GM19324 (cell line): ENCODE data around the gene R3HDM2.

Source experiments
- ATAC-seq: cut with Tn5 transposase; IDR thresholded peaks from one replicate; pipeline ENCODE4 v1.9.1; 2021; ENCODE audit warnings: mild to moderate bottlenecking, moderate library complexity; ENCODE audit not compliant: unreplicated experiment, low FRiP score

R3HDM2 gene

DNA sequence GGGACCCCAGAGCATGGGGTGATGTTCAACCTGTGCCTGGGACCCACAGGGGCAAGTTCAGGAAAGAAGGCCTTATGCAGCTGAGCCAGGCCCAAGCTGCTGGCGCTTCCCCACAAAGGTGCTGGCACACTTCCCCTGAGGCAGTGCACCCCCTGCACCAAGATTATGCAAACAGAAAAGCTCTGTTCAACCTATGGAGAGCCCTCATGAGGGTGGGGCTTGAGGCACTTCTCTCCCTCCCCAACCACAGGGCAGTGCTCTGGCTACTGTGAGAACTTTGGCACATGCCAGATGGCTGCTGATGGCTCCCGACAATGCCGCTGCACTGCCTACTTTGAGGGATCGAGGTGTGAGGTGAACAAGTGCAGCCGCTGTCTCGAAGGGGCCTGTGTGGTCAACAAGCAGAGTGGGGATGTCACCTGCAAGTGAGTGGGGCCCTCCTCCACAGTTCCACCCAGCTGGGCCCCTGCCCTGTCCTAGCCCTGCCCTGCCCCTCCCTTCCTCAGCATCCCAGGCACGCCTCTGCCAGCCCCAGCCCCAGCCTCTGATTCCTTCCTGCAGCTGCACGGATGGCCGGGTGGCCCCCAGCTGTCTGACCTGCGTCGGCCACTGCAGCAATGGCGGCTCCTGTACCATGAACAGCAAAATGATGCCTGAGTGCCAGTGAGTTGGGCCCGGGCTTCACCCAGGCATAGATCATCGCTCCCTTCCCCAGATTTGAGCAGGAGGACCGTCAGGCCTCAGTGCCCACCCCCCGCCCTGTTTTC lies 219.7 kb downstream of the R3HDM2 start:
- ATAC-seq, result no peak

- no peak for ATAC-seq
These were observed 220.4 kb downstream of the R3HDM2 start for GRCh38 chr12:57210461-57210860.

GRCh38 chr12:57209916-57210315 lies 220.9 kb downstream of the R3HDM2 start:
- no peak for ATAC-seq

DNA sequence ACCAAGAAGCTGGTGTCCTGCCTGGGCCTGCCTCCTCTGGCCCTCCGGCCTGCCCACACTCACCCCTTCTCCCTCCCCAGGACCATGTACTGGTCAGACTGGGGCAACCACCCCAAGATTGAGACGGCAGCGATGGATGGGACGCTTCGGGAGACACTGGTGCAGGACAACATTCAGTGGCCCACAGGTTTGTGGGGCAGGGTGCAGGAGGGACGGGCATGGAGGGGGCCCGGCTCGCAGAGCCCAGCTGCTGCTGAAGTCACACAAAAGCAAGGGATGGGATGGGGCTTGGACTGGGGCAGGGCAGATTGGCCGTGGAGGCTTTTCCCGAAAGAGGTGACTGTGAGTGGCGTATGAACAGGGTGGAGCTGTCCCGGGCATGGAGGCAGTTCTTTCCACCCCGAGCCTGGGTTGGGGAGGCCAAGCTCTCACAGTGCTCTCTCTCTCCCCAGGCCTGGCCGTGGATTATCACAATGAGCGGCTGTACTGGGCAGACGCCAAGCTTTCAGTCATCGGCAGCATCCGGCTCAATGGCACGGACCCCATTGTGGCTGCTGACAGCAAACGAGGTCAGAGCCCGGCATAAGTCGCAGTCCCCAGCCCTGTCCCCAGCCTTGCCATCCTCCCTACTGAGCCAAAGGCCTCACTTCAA lies 222.1 kb downstream of the R3HDM2 start:
- no peak for ATAC-seq

GRCh38 chr12:57207731-57208630 lies 222.9 kb downstream of the R3HDM2 start:
- ATAC-seq, result no peak

DNA sequence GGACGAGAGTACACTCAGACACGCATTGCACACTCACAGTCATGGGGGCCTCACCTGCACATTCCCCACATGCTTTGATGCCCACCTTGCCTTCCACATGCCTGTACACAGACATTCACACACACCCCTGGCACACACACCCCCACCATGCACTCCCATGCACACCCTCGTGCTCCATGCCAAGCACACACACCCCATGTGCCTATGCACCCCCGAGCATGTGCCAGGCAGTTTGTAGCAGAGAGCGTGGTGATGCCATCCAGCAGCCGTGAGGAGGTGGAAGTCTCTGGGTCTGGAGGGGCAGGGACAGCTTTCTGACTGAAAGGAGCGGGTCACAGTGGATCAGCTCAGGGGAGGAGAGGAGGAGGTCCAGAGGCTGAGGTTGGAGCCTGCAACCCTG lies 224.9 kb downstream of the R3HDM2 start:
- no peak for ATAC-seq

DNA sequence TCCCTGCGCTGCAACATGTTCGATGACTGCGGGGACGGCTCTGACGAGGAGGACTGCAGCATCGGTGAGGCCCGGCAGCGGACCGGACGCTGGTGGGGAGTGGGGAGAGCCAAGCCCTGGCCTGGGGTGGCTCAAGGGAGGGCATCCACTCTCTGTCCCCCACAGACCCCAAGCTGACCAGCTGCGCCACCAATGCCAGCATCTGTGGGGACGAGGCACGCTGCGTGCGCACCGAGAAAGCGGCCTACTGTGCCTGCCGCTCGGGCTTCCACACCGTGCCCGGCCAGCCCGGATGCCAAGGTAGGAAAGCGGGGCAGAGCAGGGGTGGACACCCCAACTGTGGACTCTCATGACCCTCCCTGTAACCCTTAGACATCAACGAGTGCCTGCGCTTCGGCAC lies 225.7 kb downstream of the R3HDM2 start:
- ATAC-seq, result no peak

GRCh38 chr12:57204454-57204853 lies 226.4 kb downstream of the R3HDM2 start:
- ATAC-seq, result no peak

GRCh38 chr12:57203791-57204190 lies 227.1 kb downstream of the R3HDM2 start:
- no peak for ATAC-seq
